ENCODE data around the gene HMSD.

Gene HMSD

GRCh38 chr18:63986885-63987284 lies 37.8 kb downstream of the HMSD start:
- Mint-ChIP-seq H3K27ac (no peak overlapping the region), H3K36me3 (peaks cover 31% of the 10 kb centered on the region), H3K4me3 (no peak overlapping the region), H3K4me1 (no peaks in the 10 kb centered on the region), H3K27me3 (no peaks in the 10 kb centered on the region), H3K9me3 (no peaks in the 10 kb centered on the region)
- DNase-seq (ENCODE audit: low spot score in 2 of 2), result no peak
- ATAC-seq (ENCODE audit: low read depth), result no peak

- Mint-ChIP-seq H3K4me1 (no peaks in the 10 kb centered on the region), H3K27me3 (no peaks in the 10 kb centered on the region), H3K27ac (no peak overlapping the region), H3K4me3 (no peak overlapping the region), H3K9me3 (no peaks in the 10 kb centered on the region), H3K36me3 (peaks cover 26% of the 10 kb centered on the region)
- ATAC-seq (ENCODE audit: low read depth), result no peak
- DNase-seq (ENCODE audit: low spot score in 2 of 2), result no peak
Measured at GRCh38 chr18:63987743-63988142, 38.6 kb downstream of the HMSD start.

GRCh38 chr18:63992751-63993150 lies 43.6 kb downstream of the HMSD start:
- H3K4me3 Mint-ChIP-seq, result no peak overlapping the region
- H3K9me3 Mint-ChIP-seq, result peaks cover 4% of the 10 kb centered on the region
- no peaks in the 10 kb centered on the region for H3K27me3 Mint-ChIP-seq
- H3K4me1 Mint-ChIP-seq, result no peaks in the 10 kb centered on the region
- no peak overlapping the region for H3K27ac Mint-ChIP-seq
- peaks cover 18% of the 10 kb centered on the region for H3K36me3 Mint-ChIP-seq
- DNase-seq (ENCODE audit: low spot score in 2 of 2), result no peak
- ATAC-seq (ENCODE audit: low read depth), result no peak

GRCh38 chr18:63994783-63995399 lies 45.8 kb downstream of the HMSD start:
- Mint-ChIP-seq H3K4me1 (no peaks in the 10 kb centered on the region), H3K9me3 (peaks cover 4% of the 10 kb centered on the region), H3K36me3 (peaks cover 12% of the 10 kb centered on the region), H3K27ac (no peak overlapping the region), H3K4me3 (no peak overlapping the region), H3K27me3 (no peaks in the 10 kb centered on the region)
- ATAC-seq (ENCODE audit: low read depth) (peak; percentile 44), DNase-seq (ENCODE audit: low spot score in 2 of 2) (peak; percentile 48 to 49)

- no peaks in the 10 kb centered on the region for H3K4me1 Mint-ChIP-seq
- H3K27ac Mint-ChIP-seq, result no peak overlapping the region
- no peak overlapping the region for H3K4me3 Mint-ChIP-seq
- H3K36me3 Mint-ChIP-seq, result peaks cover 11% of the 10 kb centered on the region
- ATAC-seq (ENCODE audit: low read depth), result no peak
- no peak for DNase-seq (ENCODE audit: low spot score in 2 of 2)
- peaks cover 2% of the 10 kb centered on the region for H3K27me3 Mint-ChIP-seq
- peaks cover 4% of the 10 kb centered on the region for H3K9me3 Mint-ChIP-seq
Measured at GRCh38 chr18:63997041-63997440, 47.9 kb downstream of the HMSD start.

GRCh38 chr18:63997606-63998005 lies 48.5 kb downstream of the HMSD start:
- Mint-ChIP-seq H3K4me1 (no peaks in the 10 kb centered on the region), H3K27me3 (peaks cover 2% of the 10 kb centered on the region), H3K27ac (no peak overlapping the region), H3K9me3 (peaks cover 4% of the 10 kb centered on the region), H3K36me3 (peaks cover 8% of the 10 kb centered on the region), H3K4me3 (no peak overlapping the region)
- DNase-seq (ENCODE audit: low spot score in 2 of 2), result no peak
- ATAC-seq (ENCODE audit: low read depth), result no peak

GRCh38 chr18:63999871-64000270 lies 50.8 kb downstream of the HMSD start:
- H3K27ac Mint-ChIP-seq, result no peak overlapping the region
- ATAC-seq (ENCODE audit: low read depth) (no peak), DNase-seq (ENCODE audit: low spot score in 2 of 2) (no peak)

GRCh38 chr18:64002581-64002980 lies 53.5 kb downstream of the HMSD start:
- H3K4me3 Mint-ChIP-seq, result no peak overlapping the region
- DNase-seq (ENCODE audit: low spot score in 2 of 2) (no peak), ATAC-seq (ENCODE audit: low read depth) (no peak)
- H3K36me3 Mint-ChIP-seq, result peaks cover 13% of the 10 kb centered on the region
- H3K9me3 Mint-ChIP-seq, result peaks cover 5% of the 10 kb centered on the region
- no peak overlapping the region for H3K27ac Mint-ChIP-seq
- H3K27me3 Mint-ChIP-seq, result peaks cover 3% of the 10 kb centered on the region
- no peaks in the 10 kb centered on the region for H3K4me1 Mint-ChIP-seq

More at GRCh38 chr18:63999871-64000270, 50.8 kb downstream of the HMSD start:
- Mint-ChIP-seq H3K27me3 (peaks cover 3% of the 10 kb centered on the region), H3K9me3 (peaks cover 9% of the 10 kb centered on the region), H3K4me3 (no peak overlapping the region), H3K36me3 (peaks cover 14% of the 10 kb centered on the region), H3K4me1 (no peaks in the 10 kb centered on the region)

GRCh38 chr18:64009305-64009704 lies 60.2 kb downstream of the HMSD start:
- H3K36me3 Mint-ChIP-seq, result peaks cover 5% of the 10 kb centered on the region
- no peaks in the 10 kb centered on the region for H3K4me1 Mint-ChIP-seq
- no peak for DNase-seq (ENCODE audit: low spot score in 2 of 2)
- no peaks in the 10 kb centered on the region for H3K9me3 Mint-ChIP-seq
- H3K4me3 Mint-ChIP-seq, result no peak overlapping the region
- no peak overlapping the region for H3K27ac Mint-ChIP-seq
- ATAC-seq (ENCODE audit: low read depth), result no peak
- H3K27me3 Mint-ChIP-seq, result peaks cover 1% of the 10 kb centered on the region
